Fibroblast of lung (primary cell): Measurements from ENCODE around the gene SFXN1.
"Not testable (repeated sequence)": the region's sequence is repeated elsewhere in the genome, so short reads cannot be mapped to it uniquely, and the experiment has no call there.

ENCODE experiments used
- EZH2 ChIP-seq: IDR thresholded peaks from 2 replicates; pipeline ENCODE4 v1.5.1; 2012; ENCODE audit warnings: low read length, control low read depth, mild to moderate bottlenecking; ENCODE audit errors: missing control alignments
- TF ChIP-seq, protein P1 (sequence below), 2 donors: IDR thresholded peaks in 1 of 2; conservative IDR thresholded peaks in 1 of 2; 1 replicate in 1 of 2; 2 replicates in 1 of 2; pipeline ENCODE4 v1.5.1; 2011 to 2012; ENCODE audit warnings: low read length in 2 of 2, control low read depth in 1 of 2, inconsistent platforms in 1 of 2, low read depth in 1 of 2, mild to moderate bottlenecking in 1 of 2

DNA sequence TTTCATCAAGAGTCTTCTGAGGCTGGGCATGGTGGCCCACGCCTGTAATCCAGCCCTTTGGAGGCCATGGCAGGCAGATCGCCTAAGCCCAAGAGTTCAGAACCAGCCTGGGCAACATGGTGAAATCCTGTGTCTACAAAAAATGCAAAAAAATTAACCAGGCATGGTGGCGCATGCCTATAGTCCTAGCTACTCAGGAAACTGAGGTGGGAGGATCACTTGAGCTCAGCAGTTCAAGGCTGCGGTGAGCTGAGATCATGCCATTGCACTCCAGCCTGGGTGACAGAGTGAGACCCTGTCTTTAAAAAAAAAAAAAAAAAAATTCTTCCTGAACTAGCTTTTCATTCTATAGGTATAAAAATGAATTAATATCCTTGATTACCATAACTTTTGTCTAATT is 29.3 kb downstream of the SFXN1 start:
- TF ChIP-seq, protein P1, sequence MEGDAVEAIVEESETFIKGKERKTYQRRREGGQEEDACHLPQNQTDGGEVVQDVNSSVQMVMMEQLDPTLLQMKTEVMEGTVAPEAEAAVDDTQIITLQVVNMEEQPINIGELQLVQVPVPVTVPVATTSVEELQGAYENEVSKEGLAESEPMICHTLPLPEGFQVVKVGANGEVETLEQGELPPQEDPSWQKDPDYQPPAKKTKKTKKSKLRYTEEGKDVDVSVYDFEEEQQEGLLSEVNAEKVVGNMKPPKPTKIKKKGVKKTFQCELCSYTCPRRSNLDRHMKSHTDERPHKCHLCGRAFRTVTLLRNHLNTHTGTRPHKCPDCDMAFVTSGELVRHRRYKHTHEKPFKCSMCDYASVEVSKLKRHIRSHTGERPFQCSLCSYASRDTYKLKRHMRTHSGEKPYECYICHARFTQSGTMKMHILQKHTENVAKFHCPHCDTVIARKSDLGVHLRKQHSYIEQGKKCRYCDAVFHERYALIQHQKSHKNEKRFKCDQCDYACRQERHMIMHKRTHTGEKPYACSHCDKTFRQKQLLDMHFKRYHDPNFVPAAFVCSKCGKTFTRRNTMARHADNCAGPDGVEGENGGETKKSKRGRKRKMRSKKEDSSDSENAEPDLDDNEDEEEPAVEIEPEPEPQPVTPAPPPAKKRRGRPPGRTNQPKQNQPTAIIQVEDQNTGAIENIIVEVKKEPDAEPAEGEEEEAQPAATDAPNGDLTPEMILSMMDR (conservative IDR thresholded peaks at IDR 0.05 in 1 of 2, IDR thresholded peaks at IDR 0.05 in 1 of 2; ENCODE audit: low read depth in 1 of 2, low read length in 2 of 2), result not testable (repeated sequence)
- not testable (repeated sequence) for TF ChIP-seq EZH2
